Left ventricle myocardium superior (tissue), 1 donor: ENCODE results near the gene CELF1. TPM values are rescaled to one million over a fixed set of nuclear protein-coding genes. Genes with fewer than 3 reads are reported as not detected.
A peak's percentile ranks its signal among the peaks of the same experiment; 100 is the strongest.

Experiments
- ATAC-seq: fragments of 200-7000 bp; cut with Tn5 transposase; one replicate; pipeline ENCODE4 v1.9.1; 2020; ENCODE audit warnings: mild to moderate bottlenecking, moderate library complexity
- DNase-seq: peaks from one replicate; pipeline ENCODE4 v3.0.0-alpha.2; 2020
- intact Hi-C: fragments of 100-400 bp; cut with micrococcal nuclease; formaldehyde crosslinking; loops from one replicate; pipeline ENCODE4 v1.11.0; 2022
- total RNA-seq: library from RNA; stranded (reverse); fragmentation: NEBNext Ultra II Directional; extraction: Animal tissue kit (Norgen Biotek cat#: 25700); gene quantifications from one replicate; pipeline ENCODE4 v1.2.1, GENCODE V29; 2021
- donor health status: DM: no; HTN: yes; CAD: no; lungs with severe emphysema.

The CELF1 gene
- total RNA-seq, 1 donor from 2014 or later, result 97.3 TPM

DNA sequence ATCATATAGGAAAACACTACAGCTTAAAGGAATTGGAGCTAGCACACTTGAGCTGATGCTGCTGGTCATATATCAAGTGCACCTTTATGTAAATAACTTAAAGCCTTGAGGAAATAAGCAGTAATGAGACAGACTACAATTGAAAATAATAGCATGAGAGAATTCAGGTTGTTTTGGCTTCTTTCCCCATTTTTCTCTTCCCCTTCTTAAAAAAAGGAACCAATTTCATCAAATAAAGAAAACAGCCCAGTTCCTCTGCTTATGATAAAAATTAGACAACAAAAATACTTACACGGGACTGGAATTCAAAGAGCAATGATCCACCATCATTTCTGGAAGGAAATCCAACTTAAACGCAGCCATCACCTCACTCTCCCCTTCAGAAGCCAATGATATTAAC, 53.8 kb downstream of the CELF1 start:
- ATAC-seq, result no peak
- intact Hi-C loops, result no loop called here
- DNase-seq, result no peak

GRCh38 chr11:47498584-47499152, 54.3 kb downstream of the CELF1 start:
- DNase-seq, result no peak
- no peak for ATAC-seq
- intact Hi-C loops, result no loop called here

GRCh38 chr11:47498149-47498548, 54.8 kb downstream of the CELF1 start:
- intact Hi-C loops, result no loop called here
- DNase-seq (no peak), ATAC-seq (no peak)

DNA sequence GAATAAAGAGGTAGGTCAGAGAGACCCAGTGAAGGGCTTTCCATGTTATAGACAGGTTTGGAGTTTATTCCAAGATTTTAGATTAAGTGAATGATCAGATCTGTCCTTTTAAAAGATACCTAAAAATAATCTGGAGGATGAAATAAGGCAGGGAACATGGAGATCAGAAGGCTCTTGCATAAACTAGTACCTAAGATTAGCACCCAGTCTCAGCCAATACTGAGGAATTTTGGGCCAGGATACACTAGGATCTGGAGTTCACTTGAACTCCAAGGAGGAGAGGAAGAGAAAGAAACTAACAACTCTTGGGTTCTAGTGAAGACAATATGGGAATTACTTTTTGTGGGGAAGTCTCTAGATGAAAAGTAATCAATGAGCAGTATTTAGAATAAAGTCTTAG, 56.1 kb downstream of the CELF1 start:
- ATAC-seq, result no peak
- intact Hi-C loops, result no loop called here

DNA sequence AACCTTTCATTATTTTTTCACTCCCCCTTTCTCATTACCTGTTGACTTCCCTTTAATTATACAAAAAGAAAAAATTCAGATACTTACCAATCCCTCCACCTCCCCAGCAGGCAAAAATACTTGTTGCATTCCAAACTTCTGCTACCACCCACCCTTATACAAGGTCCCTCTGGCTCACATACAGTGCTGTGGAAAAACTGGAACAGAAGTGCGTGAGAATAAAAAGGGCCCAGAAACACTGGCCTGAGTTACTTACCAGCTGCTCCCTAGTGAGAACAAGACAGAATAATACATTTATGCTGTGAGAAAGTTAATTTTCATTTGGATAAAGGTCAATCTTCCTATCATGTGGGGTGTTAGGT, 57.1 kb downstream of the CELF1 start:
- ATAC-seq (peak; percentile 15), DNase-seq (no peak)
- intact Hi-C loops, result no loop called here

More for the DNA sequence above, 56.1 kb downstream of the CELF1 start:
- DNase-seq, result no peak

GRCh38 chr11:47495011-47495855, 57.7 kb downstream of the CELF1 start:
- intact Hi-C loops, result no loop called here
- no peak for DNase-seq
- no peak for ATAC-seq

- ATAC-seq (no peak), DNase-seq (no peak)
- intact Hi-C loops, result no loop called here
Measured at GRCh38 chr11:47489395-47489755, 63.6 kb downstream of the CELF1 start.

GRCh38 chr11:47488674-47489394, 64.1 kb downstream of the CELF1 start:
- intact Hi-C loops, result no loop called here
- DNase-seq (no peak), ATAC-seq (peak; percentile 30)

DNA sequence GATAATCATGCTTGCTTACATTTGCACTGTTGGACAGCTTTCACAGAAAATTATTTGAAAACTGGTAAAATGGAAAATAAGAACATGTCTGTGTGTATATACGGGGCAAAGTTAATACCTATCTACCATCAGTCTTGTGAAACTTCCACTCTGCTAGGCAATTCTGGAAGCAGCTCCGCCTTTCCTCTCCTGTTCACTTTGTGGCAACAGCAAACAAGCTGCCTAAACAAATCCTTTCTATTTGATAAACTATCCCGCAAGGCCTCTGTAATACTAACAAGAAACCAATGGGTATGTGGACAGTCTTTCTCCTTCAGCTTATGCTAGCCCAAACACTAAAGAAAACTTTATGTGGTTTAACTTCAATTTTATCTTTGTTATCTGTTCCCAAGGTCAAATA, 64.8 kb downstream of the CELF1 start:
- ATAC-seq (no peak), DNase-seq (no peak)
- intact Hi-C loops, result no loop called here

DNA sequence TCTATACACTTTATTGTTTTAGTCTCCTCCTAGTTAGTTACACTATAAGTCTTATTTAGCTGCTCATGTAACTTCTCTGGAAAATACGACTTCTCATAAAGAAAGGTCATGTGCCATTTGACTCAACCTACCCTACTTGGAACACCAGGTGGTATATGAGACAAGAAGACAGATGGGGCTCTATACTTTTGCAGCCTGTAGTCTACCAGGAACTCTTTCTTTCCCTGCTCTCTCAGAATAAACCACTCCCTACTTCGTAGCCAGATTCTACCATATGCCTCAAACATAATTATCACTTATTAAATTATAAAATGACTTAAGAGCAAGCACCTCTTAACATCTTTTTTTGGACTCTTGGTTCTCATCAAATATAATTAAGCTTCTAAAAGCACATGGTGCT, 65.5 kb downstream of the CELF1 start:
- ATAC-seq (no peak), DNase-seq (no peak)
- intact Hi-C loops, result no loop called here

- ATAC-seq, result no peak
- intact Hi-C loops, result no loop called here
Measured at GRCh38 chr11:47485107-47485506, 67.8 kb downstream of the CELF1 start.

GRCh38 chr11:47483457-47483856, 69.5 kb downstream of the CELF1 start:
- no peak for DNase-seq
- intact Hi-C loops, result no loop called here
- no peak for ATAC-seq

More at GRCh38 chr11:47485107-47485506, 67.8 kb downstream of the CELF1 start:
- DNase-seq, result no peak

DNA sequence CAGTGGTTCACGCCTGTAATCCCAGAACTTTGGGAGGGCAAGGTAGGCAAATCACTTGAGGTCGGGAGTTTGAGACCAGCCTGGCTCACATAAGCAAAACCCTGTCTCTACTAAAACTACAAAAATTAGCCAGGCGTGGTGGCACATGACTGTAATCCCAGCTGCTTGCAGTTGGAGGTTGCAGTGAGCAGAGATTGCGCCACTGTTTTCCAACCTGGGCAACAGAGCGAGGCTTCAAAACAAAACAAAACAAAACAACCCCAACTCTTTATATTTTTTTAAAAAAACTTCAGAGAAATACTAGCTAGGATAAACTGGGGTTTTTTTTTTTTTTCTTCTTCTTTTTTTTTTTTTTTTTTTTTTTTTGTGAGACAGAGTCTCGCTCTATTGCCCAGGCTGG, 72.2 kb downstream of the CELF1 start:
- DNase-seq, result no peak
- intact Hi-C loops, result no loop called here
- no peak for ATAC-seq

GRCh38 chr11:47478651-47479329, 74.1 kb downstream of the CELF1 start:
- ATAC-seq, result peak; percentile 77
- no peak for DNase-seq
- intact Hi-C loops, result no loop called here

DNA sequence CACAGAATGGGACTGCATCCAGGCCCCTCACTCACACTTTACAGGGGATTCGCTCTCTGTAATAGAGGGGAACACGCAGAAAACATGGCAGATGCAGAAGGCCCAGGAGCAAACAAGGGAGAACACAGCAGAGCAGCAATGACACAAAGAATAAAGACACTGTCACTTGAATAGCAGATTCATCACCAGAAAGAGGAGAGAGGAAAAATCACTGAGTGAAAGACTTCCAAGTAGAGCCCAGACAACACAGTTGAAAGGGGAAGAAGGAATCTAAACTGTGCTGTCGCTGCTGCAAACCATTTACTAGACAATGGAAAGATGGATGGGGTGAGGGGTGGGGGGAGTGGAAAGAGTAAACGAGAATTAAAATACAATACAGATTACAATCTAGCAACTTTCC, 75.2 kb downstream of the CELF1 start:
- DNase-seq, result no peak
- ATAC-seq, result no peak
- intact Hi-C loops, result no loop called here

- intact Hi-C loops, result no loop called here
- DNase-seq, result no peak
- ATAC-seq, result no peak
Measured at GRCh38 chr11:47477323-47477722, 75.6 kb downstream of the CELF1 start.

DNA sequence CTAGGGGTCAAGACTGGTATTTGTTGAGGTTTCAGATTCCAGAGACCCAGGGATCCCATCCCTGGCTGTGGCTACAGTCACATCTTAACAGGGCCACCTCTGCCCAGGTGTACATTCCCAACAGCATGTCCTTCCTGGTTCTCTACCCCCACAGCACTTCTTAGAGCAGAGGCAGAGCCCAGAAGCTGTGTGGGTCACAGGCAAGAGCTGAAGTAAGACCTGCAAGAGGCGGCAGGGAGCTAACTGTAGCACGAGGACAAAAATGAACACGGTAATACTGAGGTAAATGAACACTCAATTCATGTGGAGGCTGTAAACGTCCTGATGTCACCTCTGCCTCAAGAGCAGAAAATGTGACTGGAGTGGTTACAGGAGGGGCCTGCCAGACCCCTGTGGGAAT, 82.3 kb downstream of the CELF1 start:
- ATAC-seq (no peak), DNase-seq (no peak)
- intact Hi-C loops, result no loop called here

DNA sequence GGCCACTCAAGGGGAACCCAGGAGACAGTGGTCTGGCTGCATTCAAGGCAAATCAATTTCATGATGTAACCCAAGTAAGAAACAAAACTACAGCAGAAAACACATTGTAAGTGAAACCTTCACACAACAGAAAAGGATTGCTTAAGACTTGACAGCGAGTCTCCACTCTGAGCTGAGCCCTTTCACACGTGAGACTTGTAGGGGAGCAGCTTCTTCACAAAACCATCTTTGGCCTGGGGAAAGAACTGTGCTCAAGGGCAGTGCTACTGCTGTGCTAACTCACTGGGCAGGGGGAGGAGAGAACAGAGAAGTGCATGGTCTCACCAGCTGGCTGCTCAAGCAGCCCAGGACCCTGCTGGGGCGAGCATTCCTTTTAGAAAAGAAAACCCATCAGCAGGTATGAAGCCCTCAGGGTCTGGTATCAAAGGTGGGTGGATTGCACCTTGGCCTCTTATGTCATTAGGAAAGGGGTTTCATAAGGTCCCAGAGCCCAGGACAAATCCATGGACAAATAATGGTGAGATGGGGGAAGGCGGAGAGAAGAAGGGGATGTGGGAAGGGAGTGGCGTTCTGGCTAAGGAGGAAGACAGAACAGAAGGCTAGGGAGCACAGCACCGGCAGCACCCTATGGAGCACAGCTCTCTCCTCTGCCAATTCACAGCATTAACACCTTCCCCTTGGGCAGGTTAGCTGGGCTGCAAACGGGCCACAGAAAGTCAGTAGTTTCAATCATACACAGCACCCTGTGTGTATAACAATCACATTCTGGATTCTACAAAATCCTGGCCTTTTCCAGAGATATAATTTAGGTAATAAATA, 83.4 kb downstream of the CELF1 start:
- intact Hi-C loops, result no loop called here
- ATAC-seq, result no peak
- no peak for DNase-seq

DNA sequence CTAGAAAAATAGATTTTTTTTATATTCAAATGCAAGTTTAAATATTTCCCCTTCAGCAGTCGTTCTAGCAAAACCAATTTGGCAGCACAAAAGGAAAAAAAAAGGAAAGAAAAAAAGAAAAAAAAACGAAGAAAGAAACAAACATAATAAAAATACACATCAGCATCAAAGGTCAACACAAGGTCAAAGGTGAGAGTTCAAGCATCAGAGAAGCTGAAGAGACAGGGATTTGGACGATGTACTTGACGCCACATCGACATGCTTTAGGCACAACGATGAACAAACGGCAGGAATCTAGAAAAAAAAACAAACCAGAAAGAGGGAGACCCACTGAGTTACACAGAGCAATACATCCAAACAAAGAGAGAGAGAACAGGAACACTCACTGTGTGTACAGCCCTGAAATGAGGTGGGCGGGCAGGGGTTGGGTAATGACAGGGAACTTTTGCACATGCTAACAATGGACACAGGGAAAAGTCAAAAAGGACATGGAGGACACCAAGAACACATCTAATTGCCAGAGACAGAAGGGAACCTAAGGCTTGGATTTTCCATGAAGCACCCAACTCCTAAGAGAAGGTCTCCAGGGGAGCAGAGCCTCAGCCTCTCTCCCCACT, 84.2 kb downstream of the CELF1 start:
- DNase-seq (no peak), ATAC-seq (peak; percentile 6)
- intact Hi-C loops, result no loop called here
